Endothelial cell of hepatic sinusoid (primary cell): ENCODE measurements around the gene HGF.

ENCODE experiments used
- in situ Hi-C: cut with HindIII; loops from 2 replicates; pipeline ENCODE4 v1.10.0; 2017; ENCODE audit warnings: low sequenced_read_pairs

HGF gene

GRCh38 chr7:81688622-81689411 is 81.0 kb downstream of the HGF start:
- in situ Hi-C loops = no loop called here

GRCh38 chr7:81687062-81687461 is 82.8 kb downstream of the HGF start:
- in situ Hi-C loops = no loop called here

GRCh38 chr7:81685270-81685868 is 84.5 kb downstream of the HGF start:
- in situ Hi-C loops = no loop called here

- in situ Hi-C loops = no loop called here
Measured at GRCh38 chr7:81684514-81685269, 85.2 kb downstream of the HGF start.

- in situ Hi-C loops = no loop called here
Measured at GRCh38 chr7:81684033-81684432, 85.8 kb downstream of the HGF start.

- in situ Hi-C loops = no loop called here
Measured at GRCh38 chr7:81682873-81683272, 87.0 kb downstream of the HGF start.

GRCh38 chr7:81680120-81680519 is 89.7 kb downstream of the HGF start:
- in situ Hi-C loops = no loop called here

GRCh38 chr7:81676813-81677212 is 93.0 kb downstream of the HGF start:
- in situ Hi-C loops = loop anchor here (5.0 kb wide), 1 partner anchor 95 kb away; no protein-coding TSS in a partner anchor

GRCh38 chr7:81676105-81676811 is 93.6 kb downstream of the HGF start:
- in situ Hi-C loops = loop anchor here (5.0 kb wide), 1 partner anchor 94 kb away; no protein-coding TSS in a partner anchor

- in situ Hi-C loops = no loop called here
Measured at GRCh38 chr7:81674431-81674830, 95.4 kb downstream of the HGF start.

- in situ Hi-C loops = no loop called here
Measured at GRCh38 chr7:81672872-81673271, 97.0 kb downstream of the HGF start.

- in situ Hi-C loops = no loop called here
Measured at GRCh38 chr7:81669476-81670105, 100.3 kb downstream of the HGF start.

GRCh38 chr7:81666209-81666608 is 103.6 kb downstream of the HGF start:
- in situ Hi-C loops = no loop called here

- in situ Hi-C loops = no loop called here
Measured at GRCh38 chr7:81665236-81665635, 104.6 kb downstream of the HGF start.

- in situ Hi-C loops = no loop called here
Measured at GRCh38 chr7:81664304-81664703, 105.5 kb downstream of the HGF start.

GRCh38 chr7:81662531-81662930 is 107.3 kb downstream of the HGF start:
- in situ Hi-C loops = no loop called here

- in situ Hi-C loops = no loop called here
Measured at GRCh38 chr7:81659697-81660395, 110.0 kb downstream of the HGF start.

- in situ Hi-C loops = no loop called here
Measured at GRCh38 chr7:81657551-81657950, 112.3 kb downstream of the HGF start.

- in situ Hi-C loops = no loop called here
Measured at GRCh38 chr7:81655271-81655670, 114.6 kb downstream of the HGF start.

GRCh38 chr7:81652225-81652624 is 117.6 kb downstream of the HGF start:
- in situ Hi-C loops = no loop called here
